NCI-H510A treated with DMSO at 0.1 percent for 48 hours (cell line): Measurements from ENCODE around the gene RAET1E.
A peak's percentile ranks its signal among the peaks of the same experiment; 100 is the strongest.
"Not testable (repeated sequence)": the region's sequence is repeated elsewhere in the genome, so short reads cannot be mapped to it uniquely, and the experiment has no call there.

ENCODE experiments used
- DNase-seq: peaks from one replicate; lab custom pipeline; 2025; lab: John Stamatoyannopoulos, UW

RAET1E gene

DNA sequence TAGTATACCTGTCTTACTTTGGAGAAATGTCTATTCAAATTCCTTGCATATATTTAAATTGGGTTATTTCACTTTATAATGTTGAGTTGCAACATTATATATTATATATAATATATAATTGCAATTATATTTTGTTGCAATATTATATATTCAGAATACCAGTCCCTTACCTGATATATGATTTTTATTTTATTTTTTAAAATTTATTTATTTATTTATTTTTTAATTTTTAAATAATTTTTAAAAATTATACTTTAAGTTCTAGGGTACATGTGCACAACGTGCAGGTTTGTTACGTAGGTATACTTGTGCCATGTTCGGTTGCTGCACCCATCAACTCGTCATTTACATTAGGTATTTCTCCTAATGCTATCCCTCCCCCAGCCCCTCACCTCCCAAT is 29.1 kb upstream of the RAET1E start:
- DNase-seq: not testable (repeated sequence)

DNA sequence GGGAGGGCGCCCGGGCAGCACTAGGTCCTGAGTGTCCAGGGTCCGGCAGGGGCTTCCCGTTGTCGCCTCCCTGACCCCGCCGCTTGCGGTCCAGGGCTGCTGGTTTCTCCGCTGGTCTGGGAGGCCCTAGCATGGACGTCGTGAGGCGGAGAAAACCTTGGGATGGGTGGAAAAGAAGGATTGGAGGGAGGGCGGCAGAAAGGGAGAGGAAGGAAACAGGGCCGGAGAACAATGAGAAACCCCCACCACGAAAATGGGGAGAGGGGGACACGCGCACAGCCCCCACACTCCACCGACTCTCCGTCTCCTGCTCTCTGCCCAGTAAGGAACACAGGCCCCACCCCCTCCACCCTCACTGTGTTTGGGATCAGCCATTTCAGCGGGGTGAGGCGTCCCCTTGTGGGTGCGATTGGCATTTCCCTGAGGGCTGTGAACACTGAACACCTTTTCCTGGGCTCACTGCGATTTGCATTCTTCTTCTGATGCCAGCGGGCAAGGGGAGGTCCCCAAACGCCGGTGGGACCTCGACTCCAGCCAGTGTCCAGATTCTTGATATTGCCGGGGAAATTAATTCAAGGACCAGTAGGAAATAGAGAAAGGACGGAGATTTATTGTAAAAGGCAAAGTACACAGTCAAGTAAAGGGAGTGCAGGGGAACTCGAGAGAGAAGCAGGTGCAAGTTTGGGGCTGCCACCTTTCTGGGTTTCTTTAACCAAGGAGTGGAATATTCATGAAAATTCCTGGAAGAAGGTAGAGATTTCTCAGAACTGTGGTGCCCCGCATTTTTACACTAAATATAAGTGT is 28.3 kb upstream of the RAET1E start:
- DNase-seq: peak; percentile 29

DNA sequence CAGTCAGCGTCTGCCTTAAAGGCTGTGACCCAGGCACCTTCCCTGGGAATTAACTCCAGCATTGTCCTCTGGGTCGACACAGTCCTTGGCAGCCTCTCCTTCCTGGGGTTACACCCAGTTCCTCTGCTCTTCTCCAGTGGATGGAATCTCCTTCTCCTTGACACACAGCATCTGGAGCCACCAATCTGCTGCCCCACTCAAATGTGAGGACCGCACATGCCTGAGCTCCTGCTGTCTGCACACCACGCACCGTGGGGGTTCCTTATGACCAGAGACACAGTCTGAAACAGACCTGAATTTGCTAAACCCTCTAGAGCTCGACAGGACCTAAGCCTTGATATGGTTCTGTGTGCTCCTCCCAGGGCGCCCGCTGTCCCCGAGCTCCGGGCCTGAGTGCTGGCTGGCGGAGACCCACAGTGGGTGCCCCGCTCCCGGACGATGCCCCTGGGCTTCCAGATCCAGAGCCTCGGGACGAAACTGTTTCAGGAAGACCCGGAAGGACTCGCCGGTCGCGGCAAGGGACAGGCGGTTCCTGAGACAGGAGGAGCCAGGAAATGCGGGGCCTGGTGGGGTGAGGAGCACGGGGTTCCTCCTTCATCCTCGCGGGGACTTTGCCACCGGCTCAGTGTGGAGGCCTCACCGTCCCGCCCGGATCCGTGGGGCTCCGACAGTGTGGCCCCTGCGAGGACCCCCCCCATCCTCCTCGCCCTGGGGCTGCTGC is 27.5 kb upstream of the RAET1E start:
- no peak for DNase-seq

DNA sequence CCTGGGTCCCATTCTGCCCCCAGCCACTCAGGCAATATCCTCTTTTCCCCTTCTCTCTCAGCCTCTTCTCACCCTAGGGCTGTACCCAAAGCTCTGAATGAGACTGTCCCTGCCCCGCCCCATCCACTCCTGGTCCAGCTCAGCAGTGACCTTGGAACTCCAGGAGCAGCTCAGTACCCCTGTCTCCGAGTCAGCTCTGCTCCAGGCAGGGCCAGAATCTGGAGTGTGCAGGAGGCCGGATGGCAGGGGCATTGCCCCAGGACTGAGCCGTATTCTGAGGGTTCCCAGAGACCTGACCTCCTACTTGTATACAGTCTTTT is 27.0 kb upstream of the RAET1E start:
- no peak for DNase-seq

DNA sequence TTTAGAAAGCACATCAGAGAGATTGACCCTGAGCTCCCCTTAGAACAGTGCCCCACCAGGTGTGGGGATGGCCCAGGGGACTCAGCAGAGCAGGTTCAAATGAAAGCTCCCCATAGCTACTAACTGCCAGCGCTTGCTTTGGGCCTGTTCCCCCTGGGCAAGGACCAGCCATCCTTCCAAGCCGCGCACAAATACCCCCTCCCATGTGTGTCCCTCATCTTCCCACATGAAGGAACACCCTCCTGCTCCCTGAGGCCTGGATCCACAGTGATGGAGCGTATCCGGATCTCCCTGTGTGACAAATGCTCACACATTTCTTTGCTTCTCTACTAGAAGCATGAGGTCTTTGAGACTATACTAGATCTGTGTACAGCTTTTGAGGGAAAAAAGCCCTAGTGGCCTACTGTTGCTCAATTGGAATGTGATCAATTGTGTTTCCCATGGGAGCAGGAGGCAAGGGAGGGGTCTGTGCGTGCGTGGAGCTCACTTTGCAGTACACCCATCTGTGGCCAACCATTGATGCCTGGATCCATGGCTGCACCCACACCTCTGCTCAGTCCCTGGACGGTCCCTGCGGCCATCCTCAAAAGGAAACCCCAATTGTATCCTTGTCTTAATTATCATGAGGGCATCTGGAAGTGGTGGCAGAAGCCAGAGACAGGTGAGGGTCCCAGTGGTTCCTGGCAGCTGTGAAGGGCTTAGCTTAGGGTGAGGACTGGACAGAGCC is 26.5 kb upstream of the RAET1E start:
- no peak for DNase-seq

DNA sequence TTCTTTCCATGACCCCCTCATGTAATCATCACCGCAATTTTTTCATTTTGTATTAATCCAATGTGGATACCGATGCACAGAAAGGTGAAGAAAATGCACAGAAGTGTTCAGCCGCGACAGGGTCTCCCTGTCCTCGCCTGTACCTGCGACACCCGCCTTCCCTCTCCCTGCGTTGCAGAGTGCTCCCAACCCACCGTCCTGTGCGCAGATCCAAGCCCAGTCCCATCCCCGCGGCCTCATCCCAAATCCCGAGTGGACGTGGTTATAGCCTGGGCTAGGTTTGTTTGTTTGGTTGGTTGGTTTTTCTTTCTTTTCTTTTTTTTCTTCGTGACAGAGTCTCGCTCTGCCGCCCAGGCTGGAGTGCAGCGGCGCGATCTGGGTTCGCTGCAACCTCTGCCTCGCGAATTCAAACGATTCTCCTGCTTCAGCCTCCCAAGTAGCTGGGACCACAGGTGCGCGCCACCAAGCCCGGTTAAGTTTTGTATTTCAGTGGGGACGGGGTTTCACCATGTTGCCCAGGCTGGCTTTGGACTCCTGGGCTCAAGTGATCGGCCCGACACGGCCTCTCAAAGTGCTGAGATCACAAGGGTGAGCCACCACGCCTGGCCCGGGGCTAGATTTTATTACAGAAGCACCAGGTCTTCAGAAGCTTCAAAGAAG is 25.5 kb upstream of the RAET1E start:
- no peak for DNase-seq

DNA sequence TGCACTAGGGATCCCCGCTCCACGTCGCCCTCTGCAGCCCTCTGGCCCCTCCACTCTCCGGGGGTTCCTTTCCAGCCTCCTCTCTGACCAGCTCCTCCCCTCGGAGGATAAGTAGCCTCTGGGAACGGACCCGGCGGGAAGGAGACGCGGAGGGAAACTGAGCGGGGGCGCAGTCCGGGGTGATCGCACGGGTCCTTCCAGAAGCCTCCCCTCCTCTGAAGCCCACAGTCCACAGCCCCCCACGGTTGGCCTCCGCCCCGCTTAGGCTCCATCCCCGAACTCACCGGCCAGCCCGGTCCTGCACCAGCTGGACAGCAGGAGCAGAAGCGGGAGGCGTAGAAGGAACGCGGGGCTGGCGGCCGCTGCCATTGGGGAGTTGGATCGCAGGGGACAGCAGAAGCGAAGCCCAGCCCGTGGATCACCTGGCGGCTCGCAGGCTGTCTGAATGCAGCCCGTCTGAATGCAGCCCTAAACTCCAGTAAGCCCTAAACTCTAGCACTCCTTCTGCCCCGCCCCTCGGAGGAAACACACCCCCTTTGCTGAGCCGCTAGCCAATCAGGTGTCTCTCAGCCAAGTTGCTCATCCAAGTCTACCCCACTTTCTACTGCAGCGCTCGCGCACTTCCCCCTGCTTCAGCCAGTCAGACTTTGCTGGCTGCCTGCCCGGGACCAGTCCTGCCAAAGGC is 24.9 kb upstream of the RAET1E start, which contains the start of gene RAET1G:
Gene RAET1G (minus strand): TSS at position 480 of the 685 bp plus-strand sequence. CDS start 111 bp downstream, at position 369.
- peak; percentile 89 for DNase-seq

DNA sequence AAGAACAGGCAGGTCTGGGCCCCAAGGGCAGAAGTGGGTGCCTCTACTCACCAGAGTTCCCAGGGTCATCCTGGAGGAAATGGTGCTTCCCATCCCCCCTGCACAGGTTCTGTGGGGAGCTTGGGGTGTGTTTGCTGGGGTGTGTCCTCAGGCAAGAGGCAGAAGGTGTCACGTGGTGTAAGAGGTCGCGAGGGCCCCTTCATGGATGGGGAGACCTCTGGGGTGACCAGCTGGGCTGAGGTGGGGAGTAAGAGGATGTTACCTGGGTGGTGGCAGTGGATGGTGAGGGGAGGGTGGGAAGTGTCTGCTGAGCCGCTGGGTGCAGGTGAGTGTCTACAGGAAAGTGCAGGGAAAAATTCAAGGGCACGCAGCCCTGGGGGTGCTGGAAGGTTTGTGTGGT is 24.2 kb upstream of the RAET1E start:
- DNase-seq: not testable (repeated sequence)

DNA sequence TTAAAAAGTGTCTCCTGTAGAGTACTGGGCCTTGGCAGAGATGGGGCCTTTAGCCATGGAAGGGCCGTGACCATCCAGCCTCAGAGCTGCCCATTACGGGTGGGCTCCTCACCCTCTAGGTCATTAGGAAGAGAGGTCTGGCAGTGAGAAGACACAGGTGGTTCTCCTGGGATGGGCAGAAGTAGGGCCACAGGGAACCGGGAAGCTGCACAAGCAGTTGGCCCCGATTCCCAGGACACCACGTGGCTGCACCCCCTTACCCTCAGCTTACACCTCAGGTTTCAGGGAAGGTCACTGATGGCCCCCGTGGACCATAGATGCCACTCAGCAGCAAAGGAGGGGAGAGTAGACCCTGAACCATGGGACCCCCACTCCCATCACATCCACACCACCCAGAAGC is 23.4 kb upstream of the RAET1E start:
- no peak for DNase-seq

DNA sequence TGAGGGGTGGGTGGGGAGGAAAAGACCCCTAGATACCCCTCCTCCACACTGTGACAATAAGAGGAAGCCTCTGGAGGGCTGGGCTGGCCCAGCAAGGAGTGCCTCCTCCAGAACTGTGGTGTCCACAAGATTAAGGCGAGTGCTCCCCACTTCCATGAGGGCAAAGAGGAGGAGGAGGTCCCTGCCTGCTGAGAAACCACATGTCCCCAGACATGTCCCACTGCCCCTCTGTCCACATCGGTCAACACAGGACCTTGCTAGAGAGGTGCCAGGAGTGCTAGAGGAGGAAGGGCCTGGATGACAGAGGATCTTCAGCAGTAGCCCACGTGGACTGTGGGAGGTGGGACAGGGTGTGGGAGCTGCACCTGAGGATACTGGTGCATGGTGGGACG is 21.9 kb upstream of the RAET1E start:
- no peak for DNase-seq

DNA sequence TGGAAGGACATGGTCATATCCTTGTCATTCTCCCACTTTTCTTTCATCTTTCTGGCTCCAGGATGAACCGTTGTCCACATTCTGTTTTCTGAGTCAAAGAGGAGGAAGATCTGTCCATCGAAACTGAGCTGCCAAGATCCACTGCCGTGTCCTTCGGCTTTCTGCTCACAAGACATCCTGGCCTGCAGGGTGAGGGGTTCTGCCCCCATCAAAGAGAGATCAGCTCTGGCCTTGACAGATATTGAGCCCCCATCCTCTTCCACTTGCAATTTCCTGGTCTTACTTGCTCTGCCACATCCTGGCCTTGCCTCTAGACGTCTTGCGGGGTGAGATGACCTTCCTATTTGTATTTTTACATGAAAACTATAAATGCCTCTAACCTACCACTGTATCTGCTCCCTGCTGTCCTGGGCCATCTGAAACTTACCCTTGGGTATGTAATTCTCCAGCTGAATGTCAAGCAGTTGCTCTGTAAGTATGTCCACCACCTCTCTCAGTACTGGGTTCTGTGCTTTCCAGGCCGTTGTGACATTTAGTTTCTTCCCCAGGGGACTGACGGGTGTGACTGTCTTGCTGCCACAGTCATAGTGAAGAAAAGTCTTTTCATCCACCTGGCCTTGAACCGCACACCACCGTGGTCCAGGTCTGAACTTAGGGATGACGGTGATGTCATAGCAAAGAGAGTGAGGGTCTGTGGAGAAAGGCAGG is 21.4 kb upstream of the RAET1E start:
- DNase-seq: not testable (repeated sequence)

DNA sequence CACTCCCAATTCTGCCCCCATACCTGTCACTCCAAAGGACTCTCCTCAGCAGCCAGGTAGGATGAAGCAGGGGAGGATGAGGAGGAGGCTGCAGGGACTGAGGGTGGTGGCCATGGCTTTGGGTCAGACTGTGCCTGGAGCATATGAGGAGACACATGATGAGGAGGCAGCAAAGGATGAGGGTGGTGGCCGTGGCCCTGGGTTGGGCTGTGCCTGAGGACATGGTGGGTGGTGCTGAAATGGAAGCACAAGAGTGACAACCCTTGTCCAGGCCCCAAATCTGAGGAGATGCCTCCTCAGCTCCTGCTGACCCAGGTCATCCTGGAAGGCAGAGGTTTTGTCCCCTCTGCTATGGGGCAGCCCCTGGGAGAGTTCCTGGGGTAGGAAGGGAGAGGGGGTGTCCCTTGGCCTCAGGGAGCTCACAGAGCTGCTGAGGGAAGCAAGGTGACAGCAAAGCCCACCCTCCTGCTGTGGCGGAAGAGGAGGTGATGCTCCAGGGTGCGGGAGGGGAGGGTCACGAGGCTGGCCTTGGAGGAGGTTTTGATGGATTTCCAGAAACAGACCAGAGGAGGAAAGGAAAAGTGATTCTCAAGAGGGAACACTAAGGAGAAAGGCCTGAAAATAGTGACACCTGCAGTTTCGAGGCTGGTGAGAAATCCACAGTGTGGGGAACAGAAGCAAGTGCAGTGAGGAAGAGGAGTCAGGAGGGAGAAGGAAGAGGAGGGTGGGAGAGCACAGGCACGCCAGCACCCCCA is 20.4 kb upstream of the RAET1E start:
- DNase-seq: no peak

DNA sequence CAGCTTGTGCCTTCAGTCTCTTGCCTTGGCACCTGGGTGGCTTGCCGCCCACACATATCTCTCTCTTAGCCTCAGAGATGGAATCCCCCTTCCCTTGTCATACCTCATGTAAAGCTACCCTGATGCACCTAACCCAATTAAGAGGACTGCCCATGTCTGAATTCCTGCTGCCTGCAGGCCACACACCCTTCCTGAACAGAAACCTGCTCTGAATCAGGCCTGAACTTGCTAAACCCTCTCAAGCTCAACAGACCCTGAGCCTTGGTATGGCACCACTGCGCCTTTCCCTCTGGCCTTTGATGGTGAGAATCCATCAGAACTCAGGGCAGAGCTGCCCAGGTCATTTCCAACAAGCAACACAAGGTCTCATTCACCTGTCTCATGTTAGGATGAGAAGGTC is 19.8 kb upstream of the RAET1E start:
- DNase-seq: no peak

DNA sequence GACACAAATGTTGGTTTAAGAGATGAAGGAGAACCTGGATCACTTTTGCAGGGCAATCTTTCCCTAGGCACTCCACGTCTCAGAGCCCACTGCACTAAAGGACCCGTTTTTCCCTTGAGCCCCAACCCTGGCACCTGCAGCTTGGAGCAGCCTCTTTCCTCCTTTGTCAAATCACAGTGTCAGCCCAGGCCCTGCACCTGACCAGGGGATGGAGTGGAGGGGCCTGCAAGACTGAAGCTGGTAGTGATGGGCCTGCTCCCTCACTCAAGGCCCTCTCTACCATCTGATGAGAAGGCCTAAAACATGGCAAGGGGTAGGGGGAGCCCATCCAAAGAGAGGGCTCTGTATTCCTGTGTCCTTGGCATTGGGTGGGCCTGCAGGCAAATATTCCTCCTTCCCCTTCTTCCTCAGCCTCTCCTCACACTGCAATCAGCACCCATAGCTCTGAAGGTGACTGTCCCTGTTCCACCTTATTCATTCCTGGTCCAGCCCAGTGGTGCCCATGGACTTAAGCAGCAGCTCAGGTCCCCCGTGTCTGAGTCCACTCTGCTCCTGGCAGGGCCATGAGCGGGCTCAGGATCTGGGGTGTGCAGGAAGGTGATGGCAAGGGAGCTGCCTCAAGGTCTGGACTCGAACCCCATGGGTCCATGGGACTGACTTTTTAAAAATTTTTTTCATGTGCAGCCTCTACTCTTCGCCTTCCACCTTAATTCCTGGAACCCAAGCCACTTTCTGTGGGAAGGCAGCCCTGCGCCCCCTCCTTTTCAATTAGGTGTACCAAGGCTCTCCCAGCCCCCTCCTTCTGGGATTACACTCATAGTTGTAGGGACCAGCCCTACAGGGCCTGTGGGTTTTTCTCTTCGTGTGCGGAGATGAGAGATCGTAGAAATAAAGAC is 18.3 kb upstream of the RAET1E start:
- DNase-seq: no peak

DNA sequence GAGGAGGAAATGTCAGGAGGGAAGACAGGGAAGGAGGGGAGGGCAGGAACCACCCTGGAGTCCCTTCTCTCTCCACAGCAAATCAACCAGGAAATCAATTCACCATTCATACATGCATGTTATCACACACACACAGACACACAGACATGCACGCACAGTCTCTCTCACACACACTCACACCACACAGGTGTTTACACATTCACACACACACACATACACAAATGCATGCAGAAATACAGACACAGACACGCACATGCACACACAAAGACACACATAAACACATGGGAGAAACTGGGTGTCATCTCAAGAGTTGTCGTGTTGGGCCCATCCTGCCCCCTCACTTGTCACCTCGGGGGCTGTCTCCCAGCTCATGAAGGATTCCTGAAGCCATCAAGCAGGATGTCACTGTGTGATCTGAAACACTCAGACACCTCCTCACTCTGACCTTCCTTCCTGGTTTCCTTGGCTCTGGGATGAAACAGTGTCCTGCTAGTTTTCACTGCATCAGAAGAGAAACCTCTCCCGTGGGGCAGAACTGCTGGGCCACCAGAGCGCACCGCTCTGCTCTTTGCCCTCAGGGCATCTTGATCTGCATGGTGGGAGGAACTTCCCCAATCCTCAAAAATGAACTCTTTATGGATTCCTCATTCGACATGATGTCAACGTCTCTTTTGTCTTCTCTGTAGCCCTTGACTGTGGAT is 15.8 kb upstream of the RAET1E start:
- no peak for DNase-seq

DNA sequence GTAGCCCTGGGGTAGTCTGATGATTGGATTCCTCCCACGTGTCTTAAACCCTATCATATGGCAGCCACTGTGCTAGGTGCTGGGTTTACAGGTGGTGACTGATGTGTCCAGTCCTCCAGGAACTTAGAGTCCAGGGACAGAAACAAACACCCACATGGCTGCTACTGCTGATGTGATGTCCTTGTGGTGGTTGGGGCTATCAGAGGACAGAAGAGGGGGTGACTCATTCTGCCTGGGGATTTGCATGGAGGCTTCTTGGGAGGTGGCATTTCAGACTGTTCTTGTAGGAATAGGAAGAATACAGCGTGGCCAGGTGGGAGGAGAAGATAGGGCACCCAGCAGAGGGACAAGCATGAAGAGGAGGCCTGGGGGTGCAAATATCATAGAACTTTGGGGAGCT is 15.2 kb upstream of the RAET1E start:
- no peak for DNase-seq

DNA sequence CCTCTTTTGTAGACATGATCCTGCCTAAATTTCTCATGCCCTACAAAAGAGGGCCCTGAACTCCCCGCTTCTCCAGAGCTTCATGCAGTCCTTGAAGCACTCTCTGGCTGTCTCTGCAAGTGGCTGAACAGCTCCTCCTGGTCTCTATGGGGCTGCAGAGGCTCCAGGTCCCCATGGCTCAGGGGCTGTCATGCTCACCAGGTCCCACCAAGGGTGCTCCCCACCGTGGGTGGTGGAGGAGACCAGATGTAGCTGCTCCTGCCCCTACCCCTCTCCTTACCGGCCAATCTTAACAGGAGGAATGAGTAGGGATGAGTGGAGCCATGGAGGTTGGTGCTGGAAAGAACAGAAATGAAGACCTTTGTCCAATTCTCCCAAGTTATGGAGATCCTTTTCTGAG is 14.8 kb upstream of the RAET1E start:
- DNase-seq: not testable (repeated sequence)

DNA sequence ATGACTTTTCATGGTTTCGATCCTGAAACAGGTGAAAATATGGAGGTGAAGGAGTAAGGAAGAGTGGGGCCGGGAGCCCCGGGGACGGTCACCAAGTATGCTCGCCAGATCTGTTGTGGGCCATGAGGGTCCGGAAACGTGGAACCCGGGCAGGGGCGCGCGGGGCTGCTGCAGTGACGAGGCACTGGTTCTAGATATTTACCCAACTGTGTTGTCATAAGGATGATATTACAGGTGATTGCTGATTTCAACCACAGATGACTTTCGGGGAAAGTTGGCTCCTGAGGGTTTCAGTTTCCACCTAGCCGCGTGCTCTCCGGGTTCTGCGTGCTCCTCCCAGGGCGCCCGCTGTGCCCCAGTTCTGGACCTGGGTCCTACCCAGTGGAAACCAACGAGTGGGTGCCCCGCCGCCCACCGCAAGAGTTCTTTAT is 12.8 kb upstream of the RAET1E start:
- DNase-seq: no peak
